ENCODE measurements around the gene KCTD20. TPM values are rescaled to one million over a fixed set of nuclear protein-coding genes. Genes with fewer than 3 reads are reported as not detected.
"Not testable (repeated sequence)": the region's sequence is repeated elsewhere in the genome, so short reads cannot be mapped to it uniquely, and the experiment has no call there.

The KCTD20 gene
- 45.5 and 48.1 TPM in 2 replicates for total RNA-seq

DNA sequence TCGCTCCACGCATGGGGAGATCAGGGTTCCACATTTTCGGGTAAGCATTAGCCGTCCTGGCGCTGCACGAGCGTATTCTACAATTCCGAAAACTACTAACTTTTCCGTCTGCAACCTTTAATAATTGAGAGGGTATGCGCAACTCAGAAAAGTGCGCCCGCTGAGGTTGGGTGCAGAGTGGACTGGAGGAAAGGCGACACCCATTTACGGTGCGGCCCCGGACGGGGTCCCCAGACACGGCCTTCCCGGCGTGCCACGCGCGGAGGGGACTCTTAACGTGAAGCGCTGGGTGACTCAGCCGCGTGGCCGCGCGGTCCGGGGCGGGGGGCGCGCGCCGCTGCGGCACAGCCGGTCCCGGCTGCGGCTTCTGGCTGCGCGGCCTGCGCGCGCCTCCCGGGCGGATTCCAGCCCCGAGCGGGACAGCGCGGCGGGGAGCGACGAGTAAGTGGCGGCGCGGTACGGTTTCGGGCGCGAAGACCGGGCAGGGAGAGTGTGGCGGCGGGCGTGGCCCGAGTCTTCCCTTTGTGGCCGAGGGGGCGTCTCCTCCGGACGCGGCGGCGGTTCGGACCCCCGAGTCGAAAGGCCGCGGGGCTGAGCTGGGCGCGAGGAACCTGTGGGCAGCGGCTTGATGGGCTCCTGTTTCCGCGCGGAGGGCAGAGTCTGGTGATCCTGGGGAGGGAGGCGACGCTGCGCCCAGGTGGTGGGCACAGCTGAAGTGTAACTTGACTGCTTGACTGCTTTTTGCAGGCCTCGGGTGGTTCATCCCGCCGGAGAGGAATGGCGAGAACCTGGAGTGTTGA is at the start of gene KCTD20, which contains the start of gene PXT1:
Gene KCTD20 (plus strand): TSS at position 330 of the 800 bp plus-strand sequence. CDS start 27,098 bp downstream, outside the sequence.
Gene PXT1 (minus strand): TSS at position 184 of the 800 bp plus-strand sequence. CDS start 16,772 bp downstream, outside the sequence.
- DNase-seq: peak; percentile 85
- peak; percentile 84 for ATAC-seq (ENCODE audit: low read depth)
- Mint-ChIP-seq H3K4me3 (peak within 1 kb of the TSS; percentile 98), H3K27ac (peak within 1 kb of the TSS; percentile 96), H3K36me3 (ENCODE audit: low read depth) (peaks cover 16% of the 10 kb centered on the region), H3K4me1 (peaks cover 46% of the 10 kb centered on the region), H3K9me3 (no peaks in the 10 kb centered on the region), H3K27me3 (no peaks in the 10 kb centered on the region)
- intact Hi-C loops (cut with micrococcal nuclease): loop anchor here (1.0 to 5.0 kb wide), 5 partner anchors 20 to 564 kb away; partner anchors contain the start of genes CDKN1A, FGD2 and STK38
- ChIA-PET CTCF (interaction anchor here (0.8 kb wide), 2 partner anchors 13 to 20 kb away, joined by 3 read pairs; no protein-coding TSS in a partner anchor), POLR2A (interaction anchor here (0.6 to 1.6 kb wide), 10 partner anchors 7 to 727 kb away, joined by 3 to 8 read pairs (median 4); partner anchors contain the start of gene SRSF3)
- no peak for TF ChIP-seq CTCF (IDR thresholded peaks at IDR 0.05)

DNA sequence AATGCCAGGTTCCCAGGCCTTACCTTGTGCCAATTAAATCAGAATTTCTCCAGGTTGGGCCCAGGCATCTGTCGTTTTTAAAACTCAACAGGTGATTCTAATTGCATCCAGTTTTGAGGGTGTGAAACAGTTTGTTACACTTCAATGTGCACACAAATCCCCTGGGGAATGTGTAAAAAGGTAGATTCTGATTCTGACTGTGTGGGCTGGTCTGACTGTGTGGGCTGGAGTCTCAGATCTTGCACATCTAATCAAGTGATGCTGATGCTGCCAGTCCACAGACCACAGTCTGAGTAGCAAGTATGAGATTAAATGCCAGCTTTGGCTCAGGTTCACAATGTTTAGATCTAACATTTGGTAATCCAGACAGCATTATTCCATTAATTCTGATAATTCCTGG is 42.8 kb upstream of the KCTD20 start:
- no peak for TF ChIP-seq CTCF (IDR thresholded peaks at IDR 0.05)
- DNase-seq: no peak
- Mint-ChIP-seq H3K27me3 (peaks cover 5% of the 10 kb centered on the region), H3K27ac (no peak overlapping the region), H3K4me1 (no peaks in the 10 kb centered on the region), H3K4me3 (no peak overlapping the region), H3K9me3 (no peaks in the 10 kb centered on the region), H3K36me3 (ENCODE audit: low read depth) (no peaks in the 10 kb centered on the region)
- peak; percentile 56 for ATAC-seq (ENCODE audit: low read depth)
- intact Hi-C loops (cut with micrococcal nuclease): no loop called here
- POLR2A ChIA-PET: no interaction called here
- CTCF ChIA-PET: no interaction called here

- H3K9me3 Mint-ChIP-seq: no peaks in the 10 kb centered on the region
- CTCF ChIA-PET: no interaction called here
- no peak for ATAC-seq (ENCODE audit: low read depth)
- no peak overlapping the region for H3K4me3 Mint-ChIP-seq
- POLR2A ChIA-PET: no interaction called here
- intact Hi-C loops (cut with micrococcal nuclease): no loop called here
- H3K36me3 Mint-ChIP-seq (ENCODE audit: low read depth): no peaks in the 10 kb centered on the region
- no peak for DNase-seq
- H3K27me3 Mint-ChIP-seq: peaks cover 8% of the 10 kb centered on the region
- no peak overlapping the region for H3K27ac Mint-ChIP-seq
- TF ChIP-seq CTCF (IDR thresholded peaks at IDR 0.05): no peak
- no peaks in the 10 kb centered on the region for H3K4me1 Mint-ChIP-seq
These were observed 40.3 kb upstream of the KCTD20 start for GRCh38 chr6:36402481-36402880.

DNA sequence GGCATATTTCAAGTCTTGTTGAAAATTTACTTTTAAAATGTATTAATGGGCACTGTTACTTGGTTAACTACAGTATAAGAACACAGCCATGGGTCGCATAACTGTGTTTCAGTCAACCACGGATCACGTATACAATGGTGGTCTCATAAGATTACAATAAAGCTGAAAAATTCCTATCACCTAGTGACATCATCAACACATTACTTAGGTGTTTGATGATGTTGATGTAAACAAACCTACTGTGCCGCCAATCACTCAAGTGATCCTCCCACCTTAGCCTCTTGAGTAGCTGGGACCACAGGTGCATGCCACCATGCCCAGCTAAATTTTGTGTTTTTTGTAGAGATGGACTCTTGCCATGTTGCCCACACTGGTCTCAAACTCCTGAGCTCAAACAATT is 38.6 kb upstream of the KCTD20 start:
- no peak for TF ChIP-seq CTCF (IDR thresholded peaks at IDR 0.05)
- no peak for ATAC-seq (ENCODE audit: low read depth)
- H3K36me3 Mint-ChIP-seq (ENCODE audit: low read depth): no peaks in the 10 kb centered on the region
- no peaks in the 10 kb centered on the region for H3K9me3 Mint-ChIP-seq
- DNase-seq: no peak
- peaks cover 10% of the 10 kb centered on the region for H3K27me3 Mint-ChIP-seq
- CTCF ChIA-PET: interaction anchor here (1.3 kb wide), 1 partner anchor 102 kb away, joined by 3 read pairs; no protein-coding TSS in a partner anchor
- H3K4me3 Mint-ChIP-seq: no peak overlapping the region
- POLR2A ChIA-PET: no interaction called here
- H3K27ac Mint-ChIP-seq: no peak overlapping the region
- no peaks in the 10 kb centered on the region for H3K4me1 Mint-ChIP-seq
- intact Hi-C loops (cut with micrococcal nuclease): no loop called here

GRCh38 chr6:36409718-36410117 is 33.1 kb upstream of the KCTD20 start:
- DNase-seq; CTCF ChIA-PET; H3K27ac Mint-ChIP-seq; H3K4me3 Mint-ChIP-seq; POLR2A ChIA-PET; H3K9me3 Mint-ChIP-seq; H3K4me1 Mint-ChIP-seq; intact Hi-C loops (cut with micrococcal nuclease); ATAC-seq (ENCODE audit: low read depth); H3K36me3 Mint-ChIP-seq (ENCODE audit: low read depth): not testable (repeated sequence)
- peaks cover 14% of the 10 kb centered on the region for H3K27me3 Mint-ChIP-seq

All from activated B cell treated with CpG ODN at 0.5 μM for 24 hours (primary cell).